PC-3 (cell line): Measurements from ENCODE around the gene DOCK4. TPM values are rescaled to one million over a fixed set of nuclear protein-coding genes. Genes with fewer than 3 reads are reported as not detected.

ENCODE experiments used
- total RNA-seq: library from RNA; depleted of rRNA; stranded (reverse); fragments of >200 nt; gene quantifications from 2 replicates; pipeline ENCODE4 v1.2.3, GENCODE V29; 2014; rRNA removed

DOCK4 gene
- total RNA-seq, 1 experiment from 2014 or later, result 25.4 TPM

Other genes starting within 250 kb of the DOCK4 start
- gene ZNF277, start 296 bp upstream of the DOCK4 start, total RNA-seq, result 8.7 and 14.0 TPM in 2 replicates
- gene IFRD1, start 244.1 kb upstream of the DOCK4 start, total RNA-seq, result 72.6 and 73.4 TPM in 2 replicates